DMS53 treated with DMSO at 0.1 percent for 48 hours (cell line): ENCODE results near the gene TBX19.

ENCODE experiments used
- DNase-seq: peaks from one replicate; lab custom pipeline; 2025; ENCODE audit not compliant: unreplicated experiment; lab: John Stamatoyannopoulos, UW

The TBX19 gene

GRCh38 chr1:168320149-168320548, 39.5 kb downstream of the TBX19 start:
- no peak for DNase-seq

DNA sequence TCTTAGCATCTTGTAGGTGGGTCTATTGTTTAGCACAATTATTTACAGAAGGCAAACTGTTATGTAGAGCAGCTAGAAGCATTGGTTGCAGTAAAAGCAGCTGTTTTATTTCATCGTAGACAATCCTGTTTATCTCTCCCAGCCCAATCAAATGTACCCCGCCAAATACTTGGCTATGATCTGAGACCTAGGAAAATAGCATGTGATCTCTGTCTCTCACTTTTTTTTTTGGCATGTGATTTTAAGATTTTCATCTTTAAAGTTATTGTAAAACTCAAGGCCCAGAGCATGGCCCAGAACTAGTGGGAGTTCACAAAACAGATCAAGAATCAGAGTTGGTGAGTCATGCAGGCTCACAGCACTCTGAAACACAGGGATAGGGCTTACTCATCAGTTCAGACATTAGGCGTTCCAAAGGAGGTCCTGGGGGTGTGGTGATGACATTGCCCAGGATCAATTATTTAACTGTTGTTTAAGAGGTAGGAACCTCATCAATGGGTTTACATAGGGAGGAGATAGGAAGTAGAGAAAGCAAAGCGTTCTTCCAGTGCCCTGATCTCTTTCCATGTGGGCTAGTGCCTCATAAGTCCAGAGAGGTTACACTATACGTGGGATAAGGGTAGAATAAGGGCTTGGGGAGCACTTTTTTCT, 40.2 kb downstream of the TBX19 start:
- DNase-seq = no peak

GRCh38 chr1:168321945-168322344, 41.3 kb downstream of the TBX19 start:
- peak; percentile 59 for DNase-seq

GRCh38 chr1:168324745-168325425, 44.2 kb downstream of the TBX19 start:
- DNase-seq = no peak

DNA sequence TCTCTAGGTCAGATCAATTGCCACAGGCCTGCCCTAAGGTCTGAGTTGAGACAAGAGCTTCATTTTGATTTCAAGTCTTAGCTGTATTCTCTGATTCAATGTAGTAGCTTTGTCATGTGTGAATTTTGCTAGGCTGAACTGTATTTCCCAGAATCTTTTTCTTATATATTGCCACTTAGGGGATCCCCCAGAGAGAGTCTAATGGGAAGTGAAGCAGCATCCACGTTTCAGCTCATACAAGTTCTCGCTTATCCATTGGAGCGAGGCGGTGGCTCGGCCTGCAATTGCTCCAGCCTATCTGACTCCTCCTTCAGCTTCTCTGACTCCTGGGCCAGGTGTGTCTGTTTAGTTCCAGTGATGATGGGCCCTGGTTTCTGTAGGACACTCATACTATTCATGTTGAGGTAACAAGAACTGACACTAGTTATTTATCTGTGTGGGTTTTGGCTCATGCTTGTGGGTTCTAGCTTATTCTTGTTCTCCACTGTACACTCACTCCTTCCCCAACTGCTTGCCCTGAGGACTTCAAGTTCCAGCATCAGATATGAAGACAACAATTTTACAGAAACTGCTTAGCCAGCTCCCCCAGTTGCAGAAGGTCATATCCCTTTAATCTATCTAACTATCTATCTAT, 48.2 kb downstream of the TBX19 start:
- no peak for DNase-seq

- no peak for DNase-seq
Observed at GRCh38 chr1:168330285-168330684, 49.6 kb downstream of the TBX19 start.

GRCh38 chr1:168331569-168331968, 50.9 kb downstream of the TBX19 start:
- DNase-seq = no peak

- DNase-seq = no peak
Observed at GRCh38 chr1:168333562-168334276, 53.0 kb downstream of the TBX19 start.

GRCh38 chr1:168335500-168335899, 54.8 kb downstream of the TBX19 start:
- DNase-seq = no peak

DNA sequence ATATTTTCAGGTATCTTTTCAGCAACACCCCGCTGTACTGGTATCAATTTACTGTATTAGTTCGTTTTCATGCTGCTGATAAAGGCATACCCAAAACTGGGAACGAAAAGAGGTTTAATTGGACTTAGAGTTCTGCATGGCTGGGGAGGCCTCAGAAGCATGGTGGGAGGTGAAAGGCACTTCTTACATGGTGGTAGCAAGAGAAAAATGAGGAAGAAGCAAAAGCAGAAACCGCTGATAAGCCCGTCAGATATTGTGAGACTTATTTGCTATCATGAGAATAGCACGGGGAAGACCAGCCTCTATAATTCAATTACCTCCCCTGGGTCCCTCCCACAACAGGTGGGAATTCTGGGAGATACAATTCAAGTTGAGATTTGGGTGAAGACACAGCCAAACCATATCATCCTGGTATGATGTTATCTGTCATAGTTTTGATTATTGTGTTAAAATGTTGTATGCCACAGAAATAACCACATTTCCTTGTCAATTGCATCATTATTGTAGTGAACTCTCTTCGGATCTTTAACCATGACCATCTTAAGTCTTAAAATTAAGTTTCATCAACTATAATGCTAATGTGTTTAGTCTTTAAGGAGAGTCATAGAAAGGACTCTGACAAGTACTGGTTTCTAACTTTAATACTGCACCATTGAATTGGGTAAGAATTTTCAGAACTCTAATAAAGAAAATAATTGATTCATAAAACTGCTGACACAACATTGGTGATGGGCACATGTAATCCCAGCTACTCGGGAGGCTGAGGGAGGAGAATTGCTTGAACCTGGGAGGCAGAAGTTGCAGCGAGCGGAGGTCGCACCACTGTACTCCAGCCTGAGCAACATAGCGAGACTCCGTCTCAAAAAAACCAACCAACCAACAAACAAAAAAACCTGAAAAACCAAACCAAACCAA, 58.2 kb downstream of the TBX19 start:
- no peak for DNase-seq

GRCh38 chr1:168340781-168341482, 60.3 kb downstream of the TBX19 start:
- DNase-seq = no peak

DNA sequence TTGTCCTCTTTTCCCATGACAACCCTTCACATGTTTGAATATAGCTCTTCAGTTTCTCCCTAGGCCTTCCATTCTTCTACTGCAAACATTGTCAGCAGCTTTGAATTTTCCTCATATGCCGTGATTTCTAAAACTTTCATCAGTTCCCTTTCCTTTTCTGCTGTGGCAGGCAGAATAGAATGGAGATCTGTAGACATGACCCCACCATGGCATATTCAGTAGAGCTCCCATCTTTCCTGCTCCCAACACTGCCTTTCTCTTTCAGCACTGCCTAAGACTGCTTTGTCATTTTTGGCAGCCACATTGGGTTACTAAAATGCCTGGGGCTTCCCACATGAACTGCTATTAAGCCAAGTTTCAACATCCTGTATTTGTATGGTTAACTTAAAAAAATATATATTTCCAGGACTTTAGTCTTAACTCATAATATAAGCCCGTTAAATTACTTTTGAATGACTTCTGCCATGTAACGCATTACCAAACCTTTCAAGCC, 60.9 kb downstream of the TBX19 start:
- DNase-seq = no peak

GRCh38 chr1:168342572-168343280, 62.0 kb downstream of the TBX19 start:
- DNase-seq = peak; percentile 67

DNA sequence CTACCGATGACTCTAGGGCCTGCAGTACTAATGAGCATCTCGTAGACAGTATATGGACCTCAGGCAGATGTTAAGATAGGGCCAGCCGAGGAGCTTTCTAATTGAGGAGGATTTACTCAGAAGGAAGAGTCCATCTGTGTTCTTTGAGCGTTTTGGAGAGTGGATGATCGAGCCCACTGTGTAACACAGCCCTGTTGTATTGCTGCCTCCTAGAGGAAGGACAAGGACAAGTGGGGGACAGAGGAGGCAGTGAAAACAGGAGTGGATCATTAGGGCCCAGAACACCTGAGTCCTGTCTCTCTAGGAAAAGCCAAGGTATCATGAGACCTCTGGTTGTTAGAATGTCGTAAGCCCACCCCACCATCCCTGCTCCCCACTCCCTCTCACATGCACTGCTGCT, 62.9 kb downstream of the TBX19 start:
- DNase-seq = no peak

DNA sequence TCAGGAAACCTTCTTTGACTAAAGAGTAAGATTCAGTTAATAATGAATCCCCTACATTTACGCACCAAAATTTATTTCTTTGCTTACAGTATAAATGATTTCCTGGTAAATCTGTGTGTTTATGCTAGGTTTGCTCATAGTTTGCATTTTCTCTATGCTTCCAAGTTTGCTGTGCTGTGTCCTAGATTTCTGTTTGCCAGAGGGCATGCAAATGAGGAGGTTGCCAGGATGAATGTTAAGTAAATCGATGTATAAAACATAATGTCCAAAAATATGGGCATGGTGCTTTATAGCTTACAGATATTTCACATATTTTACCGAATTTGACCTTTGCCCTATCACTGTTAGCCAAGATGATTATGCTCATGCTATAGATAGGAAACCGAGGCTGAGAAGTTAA, 63.8 kb downstream of the TBX19 start:
- DNase-seq = no peak

DNA sequence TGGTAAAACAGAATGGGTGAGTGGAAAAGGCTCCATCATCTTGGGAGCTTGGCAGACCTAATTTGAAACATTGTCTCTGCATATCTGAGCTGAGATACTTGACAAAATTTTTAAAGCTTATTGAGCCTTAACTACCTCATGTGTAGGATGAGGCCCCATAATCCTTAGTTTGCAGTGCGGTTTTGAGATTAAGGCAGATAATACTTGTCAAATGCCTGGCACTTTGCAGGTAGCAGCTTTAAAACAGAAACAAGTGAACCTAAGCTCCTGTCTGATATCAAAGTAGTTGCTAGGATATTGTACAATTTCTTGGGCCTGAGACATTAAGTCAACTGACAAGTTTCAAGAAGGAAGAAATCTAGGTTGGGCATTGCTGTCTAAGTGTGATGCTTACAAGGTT, 65.3 kb downstream of the TBX19 start:
- DNase-seq = no peak

GRCh38 chr1:168347630-168348029, 67.0 kb downstream of the TBX19 start:
- DNase-seq = no peak

GRCh38 chr1:168348146-168348709, 67.6 kb downstream of the TBX19 start:
- DNase-seq = no peak
